NB4 (cell line): ENCODE data around the gene UCK2.
A peak's percentile ranks its signal among the peaks of the same experiment; 100 is the strongest.

Source experiments
- DNase-seq: peaks from one replicate; pipeline ENCODE4 v3.0.0; 2010; ENCODE audit warnings: low read depth
- H3K4me3 ChIP-seq: one replicate; pipeline ENCODE4 v1.5.1; 2011; ENCODE audit warnings: mild to moderate bottlenecking, low read depth, low read length, moderate library complexity
- MYC ChIP-seq: IDR thresholded peaks from 2 replicates; pipeline ENCODE4 v1.6.1; 2011; ENCODE audit warnings: low read depth, low read length
- POLR2A ChIP-seq: IDR thresholded peaks from 2 replicates; pipeline ENCODE4 v1.6.1; 2011; ENCODE audit warnings: mild to moderate bottlenecking; ENCODE audit not compliant: insufficient read length; ENCODE audit errors: extremely low read depth
- TF ChIP-seq, protein P1 (sequence below): IDR thresholded peaks from 2 replicates; pipeline ENCODE4 v1.6.1; 2011; ENCODE audit warnings: low read depth, low read length
- TF ChIP-seq, protein P2 (sequence below): IDR thresholded peaks from one replicate; pipeline ENCODE4 v1.5.1; 2012; ENCODE audit warnings: low read depth, low read length

The UCK2 gene

DNA sequence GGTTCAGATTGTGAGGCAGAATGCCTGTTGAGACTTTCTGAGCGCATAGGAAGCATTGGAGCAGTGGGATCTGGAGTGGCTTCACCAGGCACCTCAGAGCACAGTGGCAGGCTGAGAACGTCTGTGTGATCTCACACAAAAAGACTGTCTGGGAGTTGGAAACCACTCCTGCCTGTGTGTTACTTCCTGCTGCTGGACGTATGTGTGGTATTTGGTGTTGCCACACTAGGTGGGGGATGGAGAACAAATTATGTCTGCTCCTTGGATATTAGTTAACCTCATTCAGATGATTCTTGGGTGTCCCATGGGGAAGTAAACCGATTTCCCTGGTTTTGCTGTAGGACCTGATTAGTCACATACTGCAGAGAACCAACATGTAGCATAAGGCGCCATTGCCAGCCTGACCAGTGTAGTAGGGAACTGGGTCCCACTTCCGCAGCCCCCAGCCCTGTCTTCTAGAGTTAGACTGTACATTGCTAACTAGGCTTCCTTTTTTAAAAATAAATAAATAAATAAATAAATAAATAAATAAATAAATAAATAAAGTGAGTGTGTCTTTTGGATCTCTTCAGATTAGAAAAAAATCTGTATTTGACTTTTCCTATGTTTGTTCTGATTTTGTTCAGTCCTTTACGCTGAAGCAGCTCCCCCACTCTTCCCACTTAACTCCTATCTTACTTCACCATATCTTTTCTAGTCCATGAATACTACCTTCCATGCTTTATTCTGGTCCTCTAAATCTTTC lies 26.9 kb downstream of the UCK2 start:
- H3K4me3 ChIP-seq: no peak overlapping the region
- peak; percentile 97 for DNase-seq
- no peak for TF ChIP-seq POLR2A
- TF ChIP-seq MYC: peak; percentile 50
- TF ChIP-seq, protein P1, sequence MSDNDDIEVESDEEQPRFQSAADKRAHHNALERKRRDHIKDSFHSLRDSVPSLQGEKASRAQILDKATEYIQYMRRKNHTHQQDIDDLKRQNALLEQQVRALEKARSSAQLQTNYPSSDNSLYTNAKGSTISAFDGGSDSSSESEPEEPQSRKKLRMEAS: peak; percentile 38; the same call in 1 of the 2 replicates
- TF ChIP-seq, protein P2, sequence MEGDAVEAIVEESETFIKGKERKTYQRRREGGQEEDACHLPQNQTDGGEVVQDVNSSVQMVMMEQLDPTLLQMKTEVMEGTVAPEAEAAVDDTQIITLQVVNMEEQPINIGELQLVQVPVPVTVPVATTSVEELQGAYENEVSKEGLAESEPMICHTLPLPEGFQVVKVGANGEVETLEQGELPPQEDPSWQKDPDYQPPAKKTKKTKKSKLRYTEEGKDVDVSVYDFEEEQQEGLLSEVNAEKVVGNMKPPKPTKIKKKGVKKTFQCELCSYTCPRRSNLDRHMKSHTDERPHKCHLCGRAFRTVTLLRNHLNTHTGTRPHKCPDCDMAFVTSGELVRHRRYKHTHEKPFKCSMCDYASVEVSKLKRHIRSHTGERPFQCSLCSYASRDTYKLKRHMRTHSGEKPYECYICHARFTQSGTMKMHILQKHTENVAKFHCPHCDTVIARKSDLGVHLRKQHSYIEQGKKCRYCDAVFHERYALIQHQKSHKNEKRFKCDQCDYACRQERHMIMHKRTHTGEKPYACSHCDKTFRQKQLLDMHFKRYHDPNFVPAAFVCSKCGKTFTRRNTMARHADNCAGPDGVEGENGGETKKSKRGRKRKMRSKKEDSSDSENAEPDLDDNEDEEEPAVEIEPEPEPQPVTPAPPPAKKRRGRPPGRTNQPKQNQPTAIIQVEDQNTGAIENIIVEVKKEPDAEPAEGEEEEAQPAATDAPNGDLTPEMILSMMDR: no peak

DNA sequence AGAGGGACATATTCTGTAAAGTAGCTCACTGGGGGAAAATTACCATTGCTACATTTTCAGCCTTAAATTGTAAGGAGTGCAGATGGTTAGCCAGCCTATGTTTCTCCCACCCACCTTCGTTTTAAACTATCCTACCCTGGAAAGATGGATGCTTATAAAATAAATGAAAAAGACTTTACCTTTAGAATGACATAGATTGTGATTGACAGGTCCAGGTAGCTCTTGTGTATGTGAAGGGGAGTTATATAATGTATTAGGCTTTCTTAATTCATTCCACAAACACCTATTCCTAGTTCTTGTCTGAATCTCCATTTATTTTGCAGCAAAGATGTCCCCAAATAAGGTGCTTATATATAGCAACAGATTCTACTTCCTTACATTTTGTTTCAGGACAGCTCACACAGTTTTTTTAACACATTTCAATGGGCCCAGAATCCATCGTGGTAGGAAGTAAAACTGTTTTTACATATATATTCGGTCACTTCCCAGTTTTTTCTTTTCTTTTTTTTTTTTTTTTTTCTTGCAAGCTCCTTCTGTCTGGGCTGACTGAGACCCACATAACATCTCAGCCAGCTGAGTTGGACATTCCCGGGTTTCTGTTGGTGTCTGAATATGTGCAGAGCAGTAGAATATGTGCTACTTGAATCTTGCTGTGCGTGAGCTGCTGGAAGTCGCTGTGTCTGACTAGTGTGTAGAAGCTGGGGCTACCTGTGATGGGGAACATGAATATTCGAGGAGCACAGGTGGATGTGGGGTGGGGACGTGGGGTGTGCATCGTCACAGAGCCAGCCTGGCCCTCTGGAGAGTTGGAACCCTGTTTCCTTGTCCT lies 27.8 kb downstream of the UCK2 start:
- no peak for DNase-seq
- TF ChIP-seq, protein P1: no peak
- TF ChIP-seq, protein P2: no peak
- TF ChIP-seq POLR2A: no peak
- TF ChIP-seq MYC: no peak
- H3K4me3 ChIP-seq: no peak overlapping the region

DNA sequence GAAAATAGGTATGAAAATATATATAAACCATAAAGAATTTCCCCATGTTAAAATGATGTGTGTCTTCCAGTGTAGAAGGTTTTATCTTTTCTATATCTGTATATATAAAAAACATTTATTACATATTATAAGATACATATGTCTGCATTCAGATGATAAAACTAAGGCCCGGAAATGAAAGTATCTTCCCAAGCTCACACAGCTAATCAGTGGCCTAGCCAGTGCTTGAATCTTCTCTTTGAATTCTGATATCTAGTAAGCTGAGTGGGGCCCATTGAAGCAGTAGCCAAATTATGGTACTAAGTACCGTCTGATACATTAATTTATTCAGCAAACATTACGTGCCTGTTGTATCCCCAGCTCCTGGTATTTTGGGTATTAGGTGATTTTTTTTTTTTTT lies 28.6 kb downstream of the UCK2 start:
- DNase-seq: no peak
- H3K4me3 ChIP-seq: no peak overlapping the region
- TF ChIP-seq POLR2A (no peak), MYC (no peak)
- TF ChIP-seq, protein P1: no peak

DNA sequence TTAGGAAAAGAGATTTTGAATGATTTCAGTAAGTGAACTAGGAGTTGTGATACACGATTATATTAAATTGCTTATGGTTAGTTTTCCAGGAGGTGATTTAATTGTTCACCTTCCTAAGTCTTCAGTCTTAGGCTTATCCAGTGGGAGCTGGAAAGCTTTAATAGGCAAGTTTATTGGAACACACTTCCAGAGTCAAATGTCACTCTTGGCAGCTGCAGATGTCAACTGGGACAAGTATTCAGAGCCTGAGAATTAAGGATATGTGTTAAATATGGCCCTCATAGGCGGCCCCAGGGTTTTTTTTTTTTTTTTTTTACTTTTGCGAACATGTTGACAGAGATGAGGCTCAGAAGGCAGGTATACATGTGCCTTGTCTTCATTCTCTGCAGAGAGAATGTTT lies 29.2 kb downstream of the UCK2 start:
- no peak overlapping the region for H3K4me3 ChIP-seq
- no peak for DNase-seq
- TF ChIP-seq, protein P2: no peak
- TF ChIP-seq, protein P1: no peak
- no peak for TF ChIP-seq MYC
- no peak for TF ChIP-seq POLR2A

DNA sequence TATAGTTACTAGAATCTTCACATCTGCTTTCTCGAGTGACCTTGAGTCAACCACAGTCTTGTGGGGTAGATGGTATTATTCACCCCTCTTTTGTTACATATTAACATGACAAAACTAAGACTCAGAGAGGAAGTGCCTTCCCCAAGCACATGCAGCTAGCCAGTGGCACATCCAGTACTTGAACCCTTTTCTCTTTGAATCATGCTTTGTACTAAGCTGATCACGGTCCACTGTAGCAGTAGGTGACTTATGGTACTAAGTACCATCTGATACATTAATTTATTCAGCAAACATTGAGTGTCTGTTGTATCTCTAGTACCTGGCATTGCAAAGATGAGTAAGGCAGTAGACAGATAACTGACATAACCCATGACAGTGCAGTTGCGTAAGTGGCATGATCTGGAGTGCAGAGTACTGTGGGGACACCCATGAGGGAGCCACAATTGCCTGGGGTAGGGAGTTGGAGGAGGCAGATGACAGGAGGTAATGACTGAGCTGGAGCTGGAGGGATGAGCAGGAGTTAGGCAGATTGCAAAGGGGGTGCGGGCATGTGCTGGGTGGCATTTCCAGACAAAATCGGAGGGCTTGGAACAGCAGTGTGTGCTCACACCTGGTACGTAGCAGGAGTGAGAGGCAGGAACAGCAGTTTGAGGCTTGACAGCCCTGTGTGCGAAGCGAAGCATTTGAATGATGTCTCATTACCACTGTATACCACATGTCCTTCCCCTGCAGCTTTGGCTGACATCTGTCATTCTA lies 29.8 kb downstream of the UCK2 start:
- DNase-seq: peak; percentile 88
- TF ChIP-seq, protein P2: no peak
- TF ChIP-seq, protein P1: 0 out of 2 replicates have a peak, but pooled peaks have one; percentile 2
- no peak overlapping the region for H3K4me3 ChIP-seq
